K562 (cell line): ENCODE results near the gene CTXND1. TPM values are rescaled to one million over a fixed set of nuclear protein-coding genes. Genes with fewer than 3 reads are reported as not detected.
A peak's percentile ranks its signal among the peaks of the same experiment; 100 is the strongest.

Experiments used
- ATAC-seq: fragments of 200-7000 bp; cut with Tn5 transposase; 3 replicates; pipeline ENCODE4 v1.9.1; 2020; ENCODE audit warnings: moderate library complexity
- BruUV-seq: library from RNA; stranded (reverse); fragments of 400-500 nt; replicated peaks from 2 replicates; lab custom pipeline; 2021; lab: Mats Ljungman, UMichigan
- CTCF ChIA-PET: fragments of 300-600 bp; formaldehyde crosslinking; extraction: SDS; loops from one replicate; lab custom pipeline; 2021; ENCODE audit warnings: low intra/inter-chr PET ratio; lab: Yijun Ruan, JAX
- POLR2A ChIA-PET: fragments of 300-600, 350-650 bp; sonication (Branson Sonifier 250); formaldehyde crosslinking; extraction: SDS; loops from one replicate; lab custom pipeline; 2021; ENCODE audit warnings: antibody characterized with exemption, inconsistent platforms; lab: Yijun Ruan, JAX
- DNase-seq, 4 experiments: peaks; one replicate each; pipeline versions ENCODE4 v3.0.0 to v3.0.0-alpha.2; 2011 to 2018; ENCODE audit warnings: low spot score in 3 of 4, mixed read lengths in 3 of 4; ENCODE audit errors: extremely low read depth in 1 of 4
- FAIRE-seq: peaks from 2 replicates; lab custom pipeline; 2011; peaks lifted over from hg19 to GRCh38; lab: Jason Lieb, UNC
- H2AFZ ChIP-seq: 2 replicates; pipeline ENCODE4 v1.6.0; 2011; ENCODE audit warnings: low read depth, low read length, control low read depth, inconsistent platforms
- H3K27ac ChIP-seq: fragments of 200-600 bp; 3 replicates; pipeline ENCODE4 v1.8.0; 2011; ENCODE audit warnings: low read depth, mild to moderate bottlenecking, control low read depth, inconsistent platforms, low read length, moderate library complexity, mixed read lengths; ENCODE audit errors: extremely low read depth
- H3K27me3 ChIP-seq, 2 experiments: fragments of 300-600 bp in 1 of 2; 2 replicates in 1 of 2; 3 replicates in 1 of 2; pipeline versions ENCODE4 v1.6.0 to v1.8.0; 2011; ENCODE audit warnings: inconsistent platforms in 2 of 2, low read length in 2 of 2, mild to moderate bottlenecking in 1 of 2, mixed read lengths in 1 of 2, moderate library complexity in 1 of 2; ENCODE audit not compliant: control insufficient read depth in 2 of 2, insufficient read depth in 2 of 2
- H3K36me3 ChIP-seq: fragments of 300-600 bp; 3 replicates; pipeline ENCODE4 v1.8.0; 2011; ENCODE audit warnings: mild to moderate bottlenecking, low read length, inconsistent platforms; ENCODE audit not compliant: control insufficient read depth, insufficient read depth
- H3K4me1 ChIP-seq, 2 experiments: fragments of 200-600 bp in 1 of 2; replicated peaks in 1 of 2; 2 replicates in 1 of 2; 3 replicates in 1 of 2; pipeline versions ENCODE4 v1.5.1 to v1.8.0; 2011; ENCODE audit warnings: inconsistent platforms in 2 of 2, low read length in 2 of 2, mild to moderate bottlenecking in 1 of 2, mixed read lengths in 1 of 2, moderate library complexity in 1 of 2; ENCODE audit not compliant: control insufficient read depth in 2 of 2, insufficient read depth in 2 of 2
- H3K4me2 ChIP-seq: 2 replicates; pipeline ENCODE4 v1.6.1; 2011; ENCODE audit warnings: low read length, control low read depth, inconsistent platforms, mixed read lengths; ENCODE audit not compliant: insufficient read depth
- H3K4me3 ChIP-seq: fragments of 200-600 bp; sonication (generic), shearing (Covaris generic); 2 replicates; pipeline ENCODE4 v1.5.1; 2016; ENCODE audit warnings: control low read depth, inconsistent platforms
- H3K79me2 ChIP-seq: fragments of 200-600 bp; 3 replicates; pipeline ENCODE4 v1.8.0; 2011; ENCODE audit warnings: low read length, inconsistent platforms; ENCODE audit not compliant: control insufficient read depth, insufficient read depth
- H3K9ac ChIP-seq, 2 experiments: 2 replicates each; pipeline versions ENCODE4 v1.6.0 to v1.6.1; 2011; ENCODE audit warnings: low read depth in 2 of 2, low read length in 2 of 2, control low read depth in 1 of 2, inconsistent platforms in 1 of 2, mild to moderate bottlenecking in 1 of 2, mixed read lengths in 1 of 2; ENCODE audit not compliant: insufficient read depth in 1 of 2
- H3K9me1 ChIP-seq: one replicate; pipeline ENCODE4 v1.6.0; 2011; ENCODE audit warnings: inconsistent platforms, mild to moderate bottlenecking, low read length, moderate library complexity; ENCODE audit not compliant: control insufficient read depth, insufficient read depth
- H3K9me3 ChIP-seq: replicated peaks from 2 replicates; pipeline ENCODE4 v1.5.1; 2011; ENCODE audit warnings: low read depth, low read length, inconsistent platforms; ENCODE audit not compliant: control insufficient read depth, insufficient read depth
- H4K20me1 ChIP-seq: replicated peaks from 2 replicates; pipeline ENCODE4 v1.6.1; 2011; ENCODE audit warnings: low read length, inconsistent platforms, mixed read lengths; ENCODE audit not compliant: control insufficient read depth, insufficient read depth
- ATF3 ChIP-seq, 2 experiments: fragments of 450-650 bp in 1 of 2; sonication (generic) in 1 of 2; formaldehyde crosslinking in 1 of 2; IDR thresholded peaks in 1 of 2; conservative IDR thresholded peaks in 1 of 2; 2 replicates each; pipeline versions ENCODE4 v1.6.1 to v1.8.1; 2016 to 2023; ENCODE audit warnings: mild to moderate bottlenecking in 2 of 2, moderate library complexity in 2 of 2, inconsistent platforms in 1 of 2, missing genetic modification reagents in 1 of 2
- CBFB ChIP-seq: sonication (generic); formaldehyde crosslinking; IDR thresholded peaks from 2 replicates; pipeline ENCODE4 v1.4.0; 2020; ENCODE audit warnings: mild to moderate bottlenecking, missing genetic modification reagents
- CC2D1A ChIP-seq: fragments of 450-650 bp; IDR thresholded peaks from 2 replicates; pipeline ENCODE4 v1.6.1; 2017; ENCODE audit warnings: mild to moderate bottlenecking
- CTCF ChIP-seq, 3 experiments: IDR thresholded peaks in 2 of 3; conservative IDR thresholded peaks in 1 of 3; 2 replicates each; pipeline ENCODE4 v1.5.1; 2011 to 2012; ENCODE audit warnings: low read length in 3 of 3, mild to moderate bottlenecking in 3 of 3, control low read depth in 2 of 3, improper control_type of control experiment in 1 of 3, inconsistent platforms in 1 of 3, low read depth in 1 of 3, mixed read lengths in 1 of 3, moderate library complexity in 1 of 3; ENCODE audit not compliant: insufficient read depth in 2 of 3
- HIVEP1 ChIP-seq: fragments of 250-450 bp; sonication (Bioruptor Pico); IDR thresholded peaks from 2 replicates; pipeline ENCODE4 v1.4.0; 2020; ENCODE audit warnings: mild to moderate bottlenecking
- MYNN ChIP-seq, 2 experiments: sonication (generic); formaldehyde crosslinking in 1 of 2; IDR thresholded peaks; 2 replicates each; pipeline versions ENCODE4 v1.5.0 to v1.6.1; 2016 to 2020; ENCODE audit warnings: antibody characterized with exemption in 1 of 2, missing genetic modification reagents in 1 of 2
- ZNF280A ChIP-seq: fragments of 450-650 bp; IDR thresholded peaks from 2 replicates; pipeline ENCODE4 v1.6.1; 2018; ENCODE audit warnings: mild to moderate bottlenecking, low read depth; ENCODE audit not compliant: partially characterized antibody
- ZNF347 ChIP-seq: fragments of 450-650 bp; formaldehyde crosslinking; IDR thresholded peaks from 2 replicates; pipeline ENCODE4 v1.4.0; 2020; ENCODE audit warnings: low read depth, mild to moderate bottlenecking, moderate library complexity
- WGBS: fragments of 100-300 bp; shearing (Covaris generic); methylation state at CpG from one replicate; pipeline ENCODE4 v1.1.6; 2016; ENCODE audit warnings: low coverage, mixed read lengths; ENCODE audit not compliant: insufficient coverage; ENCODE audit errors: missing lambda C conversion rate; 5-methylcytosine and 5-hydroxymethylcytosine counted together
- in situ Hi-C: fragments of 300-500 bp; cut with MboI; formaldehyde crosslinking; loops from 4 replicates; pipeline ENCODE4 v1.15.0; 2018; ENCODE audit warnings: inconsistent platforms, mixed read lengths
- intact Hi-C: fragments of 100-400 bp; cut with micrococcal nuclease; formaldehyde crosslinking; loops from 2 replicates; pipeline ENCODE4 v1.14.2; 2022
- polyA plus RNA-seq, 8 experiments: library from polyadenylated mRNA; depleted of rRNA in 4 of 8; stranded (reverse) in 5 of 8; unstranded in 3 of 8; fragments of >200 nt; fragmentation: Nextera tagmentation in 2 of 8; fragmentation: Illumina TruSeq in 1 of 8; extraction: Ambion mirVana in 2 of 8; extraction: Trizol in 1 of 8; gene quantifications; 2 replicates each; pipeline versions ENCODE4 v1.2.1 to v1.2.3, GENCODE V29; 2011 to 2014; ENCODE audit warnings: inconsistent platforms in 1 of 8, missing spikeins in 1 of 8
- total RNA-seq, 7 experiments: library from RNA; depleted of rRNA in 6 of 7; stranded (reverse); fragments of >200 nt in 6 of 7; fragmentation: Illumina TruSeq in 2 of 7; extraction: Trizol in 2 of 7; gene quantifications; 2 replicates each; pipeline versions ENCODE4 v1.2.1 to v1.2.3, GENCODE V29; 2011 to 2021; ENCODE audit warnings: low replicate concordance in 1 of 7

The CTXND1 gene
- total and polyA plus RNA-seq, 9 of the 15 experiments (the other 6 are each of a cell fraction or from before 2014, with no cell fraction given) = 0.04 TPM; not detected in 7

GRCh38 chr15:80173022-80173759 lies 78.8 kb downstream of the CTXND1 start:
- ChIA-PET CTCF (interaction anchor here (0.5 to 1.2 kb wide), 4 partner anchors 62 to 792 kb away, joined by 3 to 6 read pairs (median 4); no protein-coding TSS in a partner anchor), POLR2A (interaction anchor here (0.6 to 1.4 kb wide), 8 partner anchors 10 to 1187 kb away, joined by 3 to 6 read pairs (median 3); no protein-coding TSS in a partner anchor)
- intact Hi-C loops = loop anchor here (2.0 to 10.0 kb wide), 4 partner anchors 111 to 788 kb away; no protein-coding TSS in a partner anchor
- in situ Hi-C loops = loop anchor here (25.0 kb wide), 1 partner anchor 286 kb away; the partner anchor contains the start of gene MTHFS
- H3K27me3 ChIP-seq = no peaks in the 10 kb centered on the region
- no peaks in the 10 kb centered on the region for H3K9me3 ChIP-seq
- ATAC-seq = peak; percentile 95
- H3K79me2 ChIP-seq = no peaks in the 10 kb centered on the region
- peaks cover 83% of the 10 kb centered on the region; the same call in 2 of the 3 replicates for H3K36me3 ChIP-seq
- H3K4me3 ChIP-seq = no peak overlapping the region
- no peak overlapping the region for H3K9ac ChIP-seq
- H2AFZ ChIP-seq = no peak overlapping the region
- BruUV-seq = no TSS peak
- peak; percentile 89 for FAIRE-seq
- no peaks in the 10 kb centered on the region for H4K20me1 ChIP-seq
- peak; percentile 65 to 79 (median 72) for DNase-seq
- no peaks in the 10 kb centered on the region for H3K9me1 ChIP-seq
- 75% methylated on average over 10 of the region's 10 CpGs for WGBS
- no peak overlapping the region for H3K27ac ChIP-seq
- H3K4me1 ChIP-seq = peaks cover 0 to 3% of the 10 kb centered on the region in 2 experiments; a peak in 1 of 5 replicates
- H3K4me2 ChIP-seq = no peak overlapping the region
- TF ChIP-seq HIVEP1 (CRISPR knock-in tag) (no peak), CTCF (IDR thresholded peaks at IDR 0.05 in 2 of 3, conservative IDR thresholded peaks at IDR 0.05 in 1 of 3; ENCODE audit: insufficient read depth in 2 of 3, low read depth in 1 of 3, low read length in 3 of 3) (peak; percentile 84 to 88 (median 85)), CBFB (CRISPR knock-in tag) (no peak), MYNN (IDR thresholded peaks at IDR 0.05) (peak; percentile 29; the same call in 1 of the 2 replicates), MYNN (CRISPR knock-in tag; IDR thresholded peaks at IDR 0.05) (no peak), ZNF347 (CRISPR knock-in tag) (no peak), ATF3 (IDR thresholded peaks at IDR 0.05) (peak; percentile 27; the same call in 1 of the 2 replicates), ATF3 (CRISPR knock-in tag; conservative IDR thresholded peaks at IDR 0.05) (no peak), CC2D1A (0 out of 2 replicates have a peak, but pooled peaks have one; percentile 60), ZNF280A (no peak)
